Natural killer cell treated with Interleukin-12 subunit alpha and Interleukin-12 subunit beta and Interleukin-15 and Interleukin-18, amount 100 ng/mL, for 72 hours (primary cell): Measurements from ENCODE around the gene JAM2. TPM values are rescaled to one million over a fixed set of nuclear protein-coding genes. Genes with fewer than 3 reads are reported as not detected.

Experiments used
- ATAC-seq, 2 donors: fragments of 150-1000 bp; cut with Tn5 transposase in 1 of 2; sonication (Bioruptor Pico), chemical (Tn5 transposase) in 1 of 2; 2 replicates each; pipeline ENCODE4 v1.10.0; 2021
- DNase-seq: peaks from one replicate; pipeline ENCODE4 v3.0.0; 2022; ENCODE audit warnings: low spot score
- H3K27ac Mint-ChIP-seq, 2 donors: 1 replicate in 1 of 2; 2 replicates in 1 of 2; pipeline ENCODE4 v1.8.0; 2022; ENCODE audit warnings: mixed read lengths in 2 of 2, mild to moderate bottlenecking in 1 of 2, moderate library complexity in 1 of 2
- H3K27me3 Mint-ChIP-seq, 2 donors: 1 replicate in 1 of 2; 2 replicates in 1 of 2; pipeline ENCODE4 v1.8.0; 2022; ENCODE audit warnings: mixed read lengths in 2 of 2
- H3K36me3 Mint-ChIP-seq: one replicate; pipeline ENCODE4 v1.8.0; 2022; ENCODE audit warnings: mixed read lengths
- H3K4me1 Mint-ChIP-seq, 2 donors: 1 replicate in 1 of 2; 2 replicates in 1 of 2; pipeline ENCODE4 v1.8.0; 2022; ENCODE audit warnings: low read depth in 2 of 2, mixed read lengths in 2 of 2, mild to moderate bottlenecking in 1 of 2
- H3K4me3 Mint-ChIP-seq: one replicate; pipeline ENCODE4 v1.8.0; 2022; ENCODE audit warnings: mixed read lengths
- H3K9me3 Mint-ChIP-seq: 2 replicates; pipeline ENCODE4 v1.8.0; 2022; ENCODE audit warnings: mixed read lengths
- total RNA-seq, 2 donors: library from RNA; stranded (reverse); gene quantifications; one replicate each; pipeline ENCODE4 v1.2.3, GENCODE V29; 2022

Gene JAM2
- total RNA-seq, 2 donors from 2014 or later, result 0.45 to 0.50 TPM

GRCh38 chr21:25635310-25635709 is 3.7 kb upstream of the JAM2 start:
- ATAC-seq, result no peak
- Mint-ChIP-seq H3K27ac (no peak overlapping the region), H3K4me1 (peaks cover 14 to 17% of the 10 kb centered on the region in 2 donors), H3K36me3 (peaks cover 15% of the 10 kb centered on the region), H3K27me3 (peaks cover 26 to 34% of the 10 kb centered on the region in 2 donors), H3K9me3 (peaks cover 6% of the 10 kb centered on the region), H3K4me3 (no peak overlapping the region)
- no peak for DNase-seq

- no peak overlapping the region for H3K27ac Mint-ChIP-seq
- peak; percentile 74 to 77 for ATAC-seq
Measured at GRCh38 chr21:25636727-25637126, 2.3 kb upstream of the JAM2 start.

GRCh38 chr21:25637851-25638659 is 1.0 kb upstream of the JAM2 start:
- peaks cover 39 to 60% of the 10 kb centered on the region in 2 donors for H3K27me3 Mint-ChIP-seq

More at GRCh38 chr21:25636727-25637126, 2.3 kb upstream of the JAM2 start:
- H3K9me3 Mint-ChIP-seq, result peaks cover 6% of the 10 kb centered on the region
- peaks cover 35 to 49% of the 10 kb centered on the region in 2 donors for H3K27me3 Mint-ChIP-seq
- peaks cover 15% of the 10 kb centered on the region for H3K36me3 Mint-ChIP-seq
- peaks cover 18 to 23% of the 10 kb centered on the region in 2 donors for H3K4me1 Mint-ChIP-seq
- no peak for DNase-seq
- H3K4me3 Mint-ChIP-seq, result peak overlapping the region; percentile 47

GRCh38 chr21:25639551-25640201 is 618 bp downstream of the JAM2 start:
- DNase-seq (no peak), ATAC-seq (peak; percentile 64 to 69)
- H3K4me1 Mint-ChIP-seq, result peaks cover 18 to 23% of the 10 kb centered on the region in 2 donors
- peaks cover 39 to 61% of the 10 kb centered on the region in 2 donors for H3K27me3 Mint-ChIP-seq
- peaks cover 6% of the 10 kb centered on the region for H3K9me3 Mint-ChIP-seq
- peaks cover 15% of the 10 kb centered on the region for H3K36me3 Mint-ChIP-seq
- H3K4me3 Mint-ChIP-seq, result peak overlapping the region; percentile 90
- H3K27ac Mint-ChIP-seq, result no peak overlapping the region

More at GRCh38 chr21:25637851-25638659, 1.0 kb upstream of the JAM2 start:
- Mint-ChIP-seq H3K27ac (peak overlapping the region in 1 of 2 donors; percentile 15), H3K9me3 (peaks cover 6% of the 10 kb centered on the region), H3K36me3 (peaks cover 15% of the 10 kb centered on the region), H3K4me3 (peak overlapping the region; percentile 90), H3K4me1 (peaks cover 18 to 23% of the 10 kb centered on the region in 2 donors)
- no peak for DNase-seq
- no peak for ATAC-seq

- Mint-ChIP-seq H3K27ac (no peak overlapping the region), H3K36me3 (peaks cover 15% of the 10 kb centered on the region), H3K9me3 (peaks cover 6% of the 10 kb centered on the region), H3K4me3 (peak overlapping the region; percentile 90), H3K27me3 (peaks cover 38 to 61% of the 10 kb centered on the region in 2 donors), H3K4me1 (peaks cover 17 to 23% of the 10 kb centered on the region in 2 donors)
- DNase-seq, result no peak
- peak in 1 of 2 donors; percentile 7 for ATAC-seq
Measured at GRCh38 chr21:25640202-25640942, 1.3 kb downstream of the JAM2 start.

- peak overlapping the region; percentile 90 for H3K4me3 Mint-ChIP-seq
- DNase-seq, result no peak
- no peak for ATAC-seq
- H3K27me3 Mint-ChIP-seq, result peaks cover 35 to 59% of the 10 kb centered on the region in 2 donors
- peaks cover 15% of the 10 kb centered on the region for H3K36me3 Mint-ChIP-seq
- peaks cover 15 to 23% of the 10 kb centered on the region in 2 donors for H3K4me1 Mint-ChIP-seq
- H3K27ac Mint-ChIP-seq, result no peak overlapping the region
- H3K9me3 Mint-ChIP-seq, result peaks cover 6% of the 10 kb centered on the region
Measured at GRCh38 chr21:25640943-25641292, 1.9 kb downstream of the JAM2 start.

GRCh38 chr21:25643486-25643885 is 4.4 kb downstream of the JAM2 start:
- H3K4me3 Mint-ChIP-seq, result no peak overlapping the region
- no peak for ATAC-seq
- H3K27ac Mint-ChIP-seq, result no peak overlapping the region
- H3K4me1 Mint-ChIP-seq, result peaks cover 10 to 12% of the 10 kb centered on the region in 2 donors
- H3K27me3 Mint-ChIP-seq, result peaks cover 25 to 43% of the 10 kb centered on the region in 2 donors
- peaks cover 5% of the 10 kb centered on the region for H3K36me3 Mint-ChIP-seq
- no peaks in the 10 kb centered on the region for H3K9me3 Mint-ChIP-seq
- DNase-seq, result no peak

- Mint-ChIP-seq H3K9me3 (no peaks in the 10 kb centered on the region), H3K36me3 (no peaks in the 10 kb centered on the region), H3K4me3 (no peak overlapping the region), H3K4me1 (no peaks in the 10 kb centered on the region), H3K27me3 (peaks cover 12 to 23% of the 10 kb centered on the region in 2 donors), H3K27ac (no peak overlapping the region)
- DNase-seq (no peak), ATAC-seq (no peak)
Measured at GRCh38 chr21:25646474-25646873, 7.4 kb downstream of the JAM2 start.

- DNase-seq (no peak), ATAC-seq (no peak)
- H3K27ac Mint-ChIP-seq, result no peak overlapping the region
- H3K27me3 Mint-ChIP-seq, result peaks cover 7 to 14% of the 10 kb centered on the region in 2 donors
- no peaks in the 10 kb centered on the region for H3K4me1 Mint-ChIP-seq
- H3K4me3 Mint-ChIP-seq, result no peak overlapping the region
- no peaks in the 10 kb centered on the region for H3K9me3 Mint-ChIP-seq
- H3K36me3 Mint-ChIP-seq, result no peaks in the 10 kb centered on the region
Measured at GRCh38 chr21:25647647-25648046, 8.6 kb downstream of the JAM2 start.

- ATAC-seq (no peak), DNase-seq (no peak)
- Mint-ChIP-seq H3K27me3 (peaks cover 7 to 8% of the 10 kb centered on the region in 2 donors), H3K36me3 (no peaks in the 10 kb centered on the region), H3K27ac (no peak overlapping the region), H3K9me3 (no peaks in the 10 kb centered on the region), H3K4me3 (no peak overlapping the region), H3K4me1 (no peaks in the 10 kb centered on the region)
Measured at GRCh38 chr21:25649146-25649545, 10.1 kb downstream of the JAM2 start.

- ATAC-seq (no peak), DNase-seq (no peak)
- Mint-ChIP-seq H3K27ac (no peak overlapping the region), H3K36me3 (no peaks in the 10 kb centered on the region), H3K9me3 (peaks cover 3% of the 10 kb centered on the region), H3K4me1 (no peaks in the 10 kb centered on the region), H3K4me3 (no peak overlapping the region), H3K27me3 (peaks cover 6 to 20% of the 10 kb centered on the region in 2 donors)
Measured at GRCh38 chr21:25656412-25656811, 17.4 kb downstream of the JAM2 start.

GRCh38 chr21:25657140-25657539 is 18.1 kb downstream of the JAM2 start:
- Mint-ChIP-seq H3K4me3 (no peak overlapping the region), H3K4me1 (no peaks in the 10 kb centered on the region), H3K27ac (no peak overlapping the region), H3K27me3 (peaks cover 6 to 20% of the 10 kb centered on the region in 2 donors), H3K9me3 (peaks cover 3% of the 10 kb centered on the region), H3K36me3 (no peaks in the 10 kb centered on the region)
- no peak for ATAC-seq
- no peak for DNase-seq

- Mint-ChIP-seq H3K4me3 (no peak overlapping the region), H3K27ac (no peak overlapping the region), H3K36me3 (no peaks in the 10 kb centered on the region), H3K4me1 (no peaks in the 10 kb centered on the region), H3K27me3 (peaks cover 6 to 28% of the 10 kb centered on the region in 2 donors), H3K9me3 (peaks cover 3% of the 10 kb centered on the region)
- DNase-seq (no peak), ATAC-seq (no peak)
Measured at GRCh38 chr21:25658427-25659035, 19.5 kb downstream of the JAM2 start.
